Neural progenitor cell (in vitro differentiated cells): ENCODE results near the gene TMEM108. TPM values are rescaled to one million over a fixed set of nuclear protein-coding genes. Genes with fewer than 3 reads are reported as not detected.

Source experiments
- DNase-seq: peaks from one replicate; pipeline ENCODE4 v3.0.0-alpha.2; 2016; ENCODE audit warnings: low spot score
- H2AFZ ChIP-seq: fragments of 200-600 bp; sonication (generic); replicated peaks from 2 replicates; pipeline ENCODE4 v1.6.1; 2016; ENCODE audit warnings: antibody characterized with exemption
- H3F3A ChIP-seq: fragments of 200-600 bp; sonication (generic); 2 replicates; pipeline ENCODE4 v1.6.1; 2016; ENCODE audit warnings: antibody characterized with exemption, low read depth
- H3K27ac ChIP-seq: fragments of 200-600 bp; sonication (generic); 2 replicates; pipeline ENCODE4 v1.5.1; 2016; ENCODE audit warnings: mild to moderate bottlenecking
- H3K27me3 ChIP-seq: fragments of 200-600 bp; sonication (generic); 2 replicates; pipeline ENCODE4 v1.6.1; 2016; ENCODE audit warnings: mild to moderate bottlenecking, moderate library complexity
- H3K36me3 ChIP-seq: fragments of 200-600 bp; sonication (generic); 2 replicates; pipeline ENCODE4 v1.5.1; 2016
- H3K4me1 ChIP-seq: fragments of 200-600 bp; sonication (generic); 2 replicates; pipeline ENCODE4 v1.6.1; 2016; ENCODE audit warnings: mixed run types
- H3K4me2 ChIP-seq: fragments of 200-600 bp; sonication (generic); 2 replicates; pipeline ENCODE4 v1.6.1; 2016
- H3K4me3 ChIP-seq: fragments of 200-600 bp; sonication (generic); 2 replicates; pipeline ENCODE4 v1.5.1; 2016
- H3K79me2 ChIP-seq: fragments of 200-600 bp; sonication (generic); 2 replicates; pipeline ENCODE4 v1.6.1; 2016; ENCODE audit warnings: low read depth
- H3K9ac ChIP-seq: fragments of 200-600 bp; sonication (generic); 2 replicates; pipeline ENCODE4 v1.6.1; 2016
- H3K9me3 ChIP-seq: fragments of 200-600 bp; sonication (generic); 2 replicates; pipeline ENCODE4 v1.5.1; 2016; ENCODE audit warnings: low read depth
- H4K20me1 ChIP-seq: fragments of 200-600 bp; sonication (generic); 2 replicates; pipeline ENCODE4 v1.6.1; 2016; ENCODE audit warnings: low read depth
- H3K27ac Mint-ChIP-seq: 3 replicates; pipeline ENCODE4 v1.8.0; 2021; ENCODE audit warnings: mixed read lengths
- H3K27me3 Mint-ChIP-seq: 2 replicates; pipeline ENCODE4 v1.8.0; 2022; ENCODE audit warnings: low read depth, mild to moderate bottlenecking, inconsistent platforms, moderate library complexity, mixed read lengths; ENCODE audit not compliant: insufficient read depth
- H3K36me3 Mint-ChIP-seq: 3 replicates; pipeline ENCODE4 v1.8.0; 2021; ENCODE audit warnings: mixed read lengths
- H3K4me1 Mint-ChIP-seq: 3 replicates; pipeline ENCODE4 v1.8.0; 2021; ENCODE audit warnings: mixed read lengths
- H3K4me3 Mint-ChIP-seq: 3 replicates; pipeline ENCODE4 v1.8.0; 2021; ENCODE audit warnings: mild to moderate bottlenecking, moderate library complexity, mixed read lengths
- H3K9me3 Mint-ChIP-seq: 3 replicates; pipeline ENCODE4 v1.8.0; 2020; ENCODE audit warnings: mixed read lengths
- EZH2 ChIP-seq: fragments of 200-600 bp; sonication (generic); IDR thresholded peaks from 2 replicates; pipeline ENCODE4 v1.6.1; 2017; ENCODE audit warnings: antibody characterized with exemption, mild to moderate bottlenecking, moderate library complexity
- EZH2phosphoT487 ChIP-seq: fragments of 200-600 bp; sonication (generic); IDR thresholded peaks from 2 replicates; pipeline ENCODE4 v1.6.1; 2017; ENCODE audit warnings: antibody characterized with exemption
- total RNA-seq: library from RNA; depleted of rRNA; stranded (reverse); fragments of >200 nt; gene quantifications from 2 replicates; pipeline ENCODE4 v1.2.3, GENCODE V29; 2015; ENCODE audit warnings: low replicate concordance
- TF ChIP-seq, protein P1 (sequence below): fragments of 200-600 bp; sonication (generic); IDR thresholded peaks from 2 replicates; pipeline ENCODE4 v1.5.1; 2017; ENCODE audit warnings: antibody characterized with exemption, mild to moderate bottlenecking

TMEM108 gene
- total RNA-seq, 1 donor from 2014 or later = 4.8 TPM

DNA sequence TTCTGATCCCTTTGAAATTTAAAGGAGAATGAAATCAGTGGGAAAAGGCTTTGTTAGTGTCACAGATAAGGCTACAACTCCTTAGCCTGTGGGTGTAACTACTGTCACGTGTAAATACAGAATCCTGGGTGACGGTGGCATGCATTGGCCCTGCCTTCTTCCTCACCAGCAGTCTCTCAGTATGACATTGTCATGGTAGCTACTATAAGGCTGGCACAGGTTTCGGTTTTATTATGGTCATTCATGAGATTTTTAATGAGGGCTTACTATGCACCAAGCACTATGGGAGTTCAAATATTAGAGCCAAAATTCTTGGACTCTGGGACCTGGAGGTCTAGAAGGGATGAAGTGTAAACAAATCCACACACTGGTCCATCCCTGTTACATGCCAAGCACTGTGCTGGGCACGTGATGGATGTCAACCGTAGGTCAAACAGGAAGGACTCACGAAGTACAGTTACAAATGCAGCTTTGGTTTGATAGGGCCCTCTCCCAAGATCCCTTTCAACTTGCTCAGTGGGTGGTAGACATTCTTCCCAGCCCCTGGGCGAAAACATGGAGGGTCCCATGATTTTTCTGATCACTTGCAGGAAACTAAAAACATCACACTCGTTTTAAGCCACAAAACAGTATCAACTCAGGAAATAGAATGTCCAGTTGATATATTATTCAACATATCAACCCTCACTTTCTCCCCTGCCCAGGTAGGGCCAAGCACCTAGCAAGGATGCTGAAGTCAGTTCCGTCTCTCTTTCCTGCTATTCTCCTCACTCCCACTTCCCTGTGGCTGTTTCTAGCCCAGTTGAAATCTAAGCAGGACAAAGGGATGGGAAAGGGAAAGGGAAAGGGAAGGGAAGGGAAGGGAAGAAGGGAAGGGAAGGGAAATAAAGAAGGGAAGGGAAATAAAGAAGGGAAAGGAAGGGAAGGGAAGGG is 387.0 kb downstream of the TMEM108 start:
- Histone ChIP-seq H3K27ac (no peak overlapping the region), H3K36me3 (no peaks in the 10 kb centered on the region), H4K20me1 (no peaks in the 10 kb centered on the region), H3K4me2 (no peak overlapping the region), H3K4me3 (no peak overlapping the region), H3K27me3 (no peaks in the 10 kb centered on the region), H3K79me2 (no peaks in the 10 kb centered on the region), H3K9me3 (no peaks in the 10 kb centered on the region), H3K4me1 (peaks cover 15% of the 10 kb centered on the region), H2AFZ (no peak overlapping the region), H3K9ac (no peak overlapping the region), H3F3A (peaks cover 2% of the 10 kb centered on the region)
- H3K4me3 Mint-ChIP-seq = no peak overlapping the region
- H3K27ac Mint-ChIP-seq = no peak overlapping the region
- TF ChIP-seq, protein P1, sequence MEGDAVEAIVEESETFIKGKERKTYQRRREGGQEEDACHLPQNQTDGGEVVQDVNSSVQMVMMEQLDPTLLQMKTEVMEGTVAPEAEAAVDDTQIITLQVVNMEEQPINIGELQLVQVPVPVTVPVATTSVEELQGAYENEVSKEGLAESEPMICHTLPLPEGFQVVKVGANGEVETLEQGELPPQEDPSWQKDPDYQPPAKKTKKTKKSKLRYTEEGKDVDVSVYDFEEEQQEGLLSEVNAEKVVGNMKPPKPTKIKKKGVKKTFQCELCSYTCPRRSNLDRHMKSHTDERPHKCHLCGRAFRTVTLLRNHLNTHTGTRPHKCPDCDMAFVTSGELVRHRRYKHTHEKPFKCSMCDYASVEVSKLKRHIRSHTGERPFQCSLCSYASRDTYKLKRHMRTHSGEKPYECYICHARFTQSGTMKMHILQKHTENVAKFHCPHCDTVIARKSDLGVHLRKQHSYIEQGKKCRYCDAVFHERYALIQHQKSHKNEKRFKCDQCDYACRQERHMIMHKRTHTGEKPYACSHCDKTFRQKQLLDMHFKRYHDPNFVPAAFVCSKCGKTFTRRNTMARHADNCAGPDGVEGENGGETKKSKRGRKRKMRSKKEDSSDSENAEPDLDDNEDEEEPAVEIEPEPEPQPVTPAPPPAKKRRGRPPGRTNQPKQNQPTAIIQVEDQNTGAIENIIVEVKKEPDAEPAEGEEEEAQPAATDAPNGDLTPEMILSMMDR = no peak
- TF ChIP-seq EZH2phosphoT487 (no peak), EZH2 (no peak)
- H3K36me3 Mint-ChIP-seq = no peaks in the 10 kb centered on the region
- peaks cover 29% of the 10 kb centered on the region for H3K4me1 Mint-ChIP-seq
- no peaks in the 10 kb centered on the region for H3K9me3 Mint-ChIP-seq
- DNase-seq = no peak
- peaks cover 6% of the 10 kb centered on the region for H3K27me3 Mint-ChIP-seq

DNA sequence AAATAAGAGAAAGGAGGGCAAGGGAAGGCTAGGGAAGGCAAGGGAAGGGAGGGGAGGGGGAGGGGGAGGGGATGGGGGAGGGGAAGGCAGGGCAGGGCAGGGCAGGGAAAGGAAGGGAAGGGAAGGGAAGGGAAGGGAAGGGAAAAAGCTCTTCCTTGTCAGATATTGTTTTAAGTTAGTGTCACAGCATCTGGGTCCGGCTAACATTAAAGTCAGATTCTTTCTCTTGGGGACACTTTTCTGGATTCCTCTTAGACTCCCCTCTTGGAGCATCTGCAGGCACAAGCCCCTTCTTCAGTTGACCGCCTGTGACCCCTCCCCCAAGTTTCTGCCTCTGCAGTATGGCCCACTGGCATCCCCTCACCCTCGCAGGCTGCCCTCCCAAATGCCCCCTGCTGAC is 387.7 kb downstream of the TMEM108 start:
- DNase-seq = no peak
- H3K36me3 ChIP-seq = no peaks in the 10 kb centered on the region
- no peak overlapping the region for H3K4me3 Mint-ChIP-seq
- H4K20me1 ChIP-seq = no peaks in the 10 kb centered on the region
- peaks cover 6% of the 10 kb centered on the region for H3K27me3 Mint-ChIP-seq
- no peak overlapping the region for H2AFZ ChIP-seq
- no peaks in the 10 kb centered on the region for H3K9me3 Mint-ChIP-seq
- H3K9ac ChIP-seq = no peak overlapping the region
- no peak for TF ChIP-seq EZH2
- TF ChIP-seq, protein P1 = no peak
- TF ChIP-seq EZH2phosphoT487 = no peak
- H3K9me3 ChIP-seq = no peaks in the 10 kb centered on the region
- H3K36me3 Mint-ChIP-seq = no peaks in the 10 kb centered on the region
- H3K4me3 ChIP-seq = no peak overlapping the region
- H3F3A ChIP-seq = peaks cover 2% of the 10 kb centered on the region
- peaks cover 8% of the 10 kb centered on the region for H3K4me1 ChIP-seq
- no peaks in the 10 kb centered on the region for H3K27me3 ChIP-seq
- H3K4me2 ChIP-seq = no peak overlapping the region
- H3K27ac Mint-ChIP-seq = no peak overlapping the region
- H3K79me2 ChIP-seq = no peaks in the 10 kb centered on the region
- H3K27ac ChIP-seq = no peak overlapping the region
- H3K4me1 Mint-ChIP-seq = peaks cover 23% of the 10 kb centered on the region

DNA sequence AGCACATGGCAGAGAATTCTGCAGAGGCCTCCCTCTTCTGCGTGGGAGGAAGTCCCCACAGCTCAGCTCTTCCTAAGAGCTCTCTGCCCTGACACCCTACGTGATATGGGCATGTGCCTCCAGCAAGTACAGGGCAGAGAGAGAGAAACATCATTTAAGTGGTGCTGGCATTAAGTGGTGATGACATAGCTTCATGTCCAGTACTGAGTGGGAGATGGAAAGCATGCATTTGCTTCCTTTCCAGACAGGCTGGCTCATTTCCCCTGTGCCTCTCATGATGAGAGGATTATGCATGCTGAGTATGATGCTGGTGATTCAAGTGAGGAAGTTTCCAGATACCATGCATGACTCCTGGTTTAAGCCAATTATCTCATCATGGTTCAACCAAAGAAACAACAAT is 388.5 kb downstream of the TMEM108 start:
- H3K9me3 ChIP-seq = no peaks in the 10 kb centered on the region
- no peaks in the 10 kb centered on the region for H3K79me2 ChIP-seq
- no peak overlapping the region for H2AFZ ChIP-seq
- H3K4me2 ChIP-seq = no peak overlapping the region
- Mint-ChIP-seq H3K27me3 (peaks cover 6% of the 10 kb centered on the region), H3K4me3 (no peak overlapping the region), H3K36me3 (no peaks in the 10 kb centered on the region), H3K27ac (no peak overlapping the region), H3K9me3 (no peaks in the 10 kb centered on the region), H3K4me1 (peaks cover 18% of the 10 kb centered on the region)
- H3K36me3 ChIP-seq = no peaks in the 10 kb centered on the region
- H3K4me3 ChIP-seq = no peak overlapping the region
- H3K27me3 ChIP-seq = no peaks in the 10 kb centered on the region
- H3K4me1 ChIP-seq = peaks cover 3% of the 10 kb centered on the region
- TF ChIP-seq EZH2phosphoT487 = no peak
- TF ChIP-seq, protein P1 = no peak
- no peak for TF ChIP-seq EZH2
- peaks cover 2% of the 10 kb centered on the region for H3F3A ChIP-seq
- DNase-seq = no peak
- H3K27ac ChIP-seq = no peak overlapping the region
- H3K9ac ChIP-seq = no peak overlapping the region
- H4K20me1 ChIP-seq = no peaks in the 10 kb centered on the region
